GM23338 (cell line): ENCODE measurements around the gene TEX44. TPM values are rescaled to one million over a fixed set of nuclear protein-coding genes. Genes with fewer than 3 reads are reported as not detected.
A peak's percentile ranks its signal among the peaks of the same experiment; 100 is the strongest.

Experiments used
- ATAC-seq: fragments of 200-7000 bp; cut with Tn5 transposase; 3 replicates; pipeline ENCODE4 v1.9.1; 2020
- DNase-seq: peaks from one replicate; pipeline ENCODE4 v3.0.0-alpha.2; 2015; ENCODE audit warnings: low spot score
- H2AFZ ChIP-seq: fragments of 200-600 bp; sonication (generic); 2 replicates; pipeline ENCODE4 v1.8.0; 2016; ENCODE audit warnings: antibody characterized with exemption, mild to moderate bottlenecking, moderate library complexity
- H3F3A ChIP-seq: fragments of 200-600 bp; sonication (generic); replicated peaks from 2 replicates; pipeline ENCODE4 v1.8.0; 2017; ENCODE audit warnings: antibody characterized with exemption, mixed run types, low read depth
- H3K27ac ChIP-seq: fragments of 200-600 bp; sonication (generic); 2 replicates; pipeline ENCODE4 v1.6.1; 2016; ENCODE audit warnings: low read depth
- H3K27me3 ChIP-seq: fragments of 200-600 bp; sonication (generic); 2 replicates; pipeline ENCODE4 v1.8.0; 2016; ENCODE audit warnings: mild to moderate bottlenecking, mixed run types, moderate library complexity; ENCODE audit not compliant: insufficient read depth
- H3K36me3 ChIP-seq: fragments of 200-600 bp; sonication (generic); 2 replicates; pipeline ENCODE4 v1.8.0; 2016; ENCODE audit warnings: mild to moderate bottlenecking; ENCODE audit not compliant: insufficient read depth
- H3K4me1 ChIP-seq: fragments of 200-600 bp; sonication (generic); 2 replicates; pipeline ENCODE4 v1.8.0; 2016; ENCODE audit warnings: mild to moderate bottlenecking, moderate library complexity; ENCODE audit not compliant: insufficient read depth
- H3K4me2 ChIP-seq: fragments of 200-600 bp; sonication (generic); 2 replicates; pipeline ENCODE4 v1.7.1; 2017; ENCODE audit warnings: mixed run types
- H3K4me3 ChIP-seq: fragments of 200-600 bp; sonication (generic); 2 replicates; pipeline ENCODE4 v1.6.1; 2016; ENCODE audit warnings: mixed run types
- H3K79me2 ChIP-seq: fragments of 200-600 bp; sonication (generic); replicated peaks from 2 replicates; pipeline ENCODE4 v1.8.0; 2017; ENCODE audit warnings: mild to moderate bottlenecking; ENCODE audit not compliant: insufficient read depth
- H3K9me2 ChIP-seq: fragments of 200-600 bp; sonication (generic); 2 replicates; pipeline ENCODE4 v1.8.0; 2017; ENCODE audit not compliant: insufficient read depth
- H4K20me1 ChIP-seq: fragments of 200-600 bp; sonication (generic); replicated peaks from 2 replicates; pipeline ENCODE4 v1.8.0; 2017; ENCODE audit warnings: mild to moderate bottlenecking; ENCODE audit not compliant: insufficient read depth
- H3K27ac Mint-ChIP-seq: 2 replicates; pipeline ENCODE4 v1.8.0; 2020; ENCODE audit warnings: inconsistent platforms, mild to moderate bottlenecking, moderate library complexity, mixed read lengths
- H3K27me3 Mint-ChIP-seq: 3 replicates; pipeline ENCODE4 v1.8.0; 2022; ENCODE audit warnings: low read depth, mild to moderate bottlenecking, moderate library complexity, mixed read lengths, inconsistent platforms; ENCODE audit not compliant: insufficient read depth, poor library complexity
- H3K36me3 Mint-ChIP-seq: 3 replicates; pipeline ENCODE4 v1.8.0; 2021; ENCODE audit warnings: low read depth, mild to moderate bottlenecking, inconsistent platforms, moderate library complexity, mixed read lengths
- H3K4me1 Mint-ChIP-seq: 3 replicates; pipeline ENCODE4 v1.8.0; 2020; ENCODE audit warnings: mild to moderate bottlenecking, inconsistent platforms, mixed read lengths
- H3K4me3 Mint-ChIP-seq: 3 replicates; pipeline ENCODE4 v1.8.0; 2021; ENCODE audit warnings: moderate library complexity, mild to moderate bottlenecking, inconsistent platforms, mixed read lengths
- H3K9me3 Mint-ChIP-seq: 3 replicates; pipeline ENCODE4 v1.8.0; 2020; ENCODE audit warnings: moderate library complexity, mild to moderate bottlenecking, inconsistent platforms, mixed read lengths
- CREB1 ChIP-seq: fragments of 250-450 bp; sonication (Bioruptor Pico); IDR thresholded peaks from 2 replicates; pipeline ENCODE4 v1.5.0; 2020; ENCODE audit warnings: low read depth, mild to moderate bottlenecking, moderate library complexity
- CTCF ChIP-seq, 2 experiments: fragments of 200-600 bp in 1 of 2; sonication (generic) in 1 of 2; conservative IDR thresholded peaks; 2 replicates each; pipeline versions ENCODE4 v1.5.1 to v1.6.1; 2016 to 2017; ENCODE audit warnings: antibody characterized with exemption in 2 of 2, low read depth in 2 of 2, mild to moderate bottlenecking in 2 of 2, moderate library complexity in 1 of 2
- JUNB ChIP-seq: IDR thresholded peaks from one replicate; pipeline ENCODE4 v1.6.1; 2016; ENCODE audit warnings: antibody characterized with exemption; ENCODE audit not compliant: unreplicated experiment
- NANOG ChIP-seq: IDR thresholded peaks from 2 replicates; pipeline ENCODE4 v1.6.1; 2016; ENCODE audit warnings: antibody characterized with exemption, borderline replicate concordance
- POLR2AphosphoS5 ChIP-seq: IDR thresholded peaks from 2 replicates; pipeline ENCODE4 v1.6.1; 2016; ENCODE audit warnings: antibody characterized with exemption, low read depth
- STAT1 ChIP-seq: IDR thresholded peaks from one replicate; pipeline ENCODE4 v1.6.1; 2016; ENCODE audit warnings: antibody characterized with exemption; ENCODE audit not compliant: unreplicated experiment
- ZNF331 ChIP-seq: fragments of 250-450 bp; sonication (Bioruptor Pico); IDR thresholded peaks from 2 replicates; pipeline ENCODE4 v1.5.0; 2020; ENCODE audit warnings: low read depth, mild to moderate bottlenecking, moderate library complexity
- polyA plus RNA-seq: library from polyadenylated mRNA; unstranded; fragments of >200 nt; fragmentation: Nextera tagmentation; extraction: Ambion mirVana; gene quantifications from 2 replicates; pipeline ENCODE4 v1.2.1, GENCODE V29; 2016
- total RNA-seq: library from RNA; depleted of rRNA; stranded (reverse); fragments of >200 nt; shearing (Covaris generic); gene quantifications from 2 replicates; pipeline ENCODE4 v1.2.3, GENCODE V29; 2014
- TF ChIP-seq, protein P1 (sequence below): fragments of 250-450 bp; sonication (Bioruptor Pico); IDR thresholded peaks from 2 replicates; pipeline ENCODE4 v1.5.0; 2020; ENCODE audit warnings: mild to moderate bottlenecking, moderate library complexity

The TEX44 gene
- total and polyA plus RNA-seq, 2 experiments from 2014 or later: not detected

DNA sequence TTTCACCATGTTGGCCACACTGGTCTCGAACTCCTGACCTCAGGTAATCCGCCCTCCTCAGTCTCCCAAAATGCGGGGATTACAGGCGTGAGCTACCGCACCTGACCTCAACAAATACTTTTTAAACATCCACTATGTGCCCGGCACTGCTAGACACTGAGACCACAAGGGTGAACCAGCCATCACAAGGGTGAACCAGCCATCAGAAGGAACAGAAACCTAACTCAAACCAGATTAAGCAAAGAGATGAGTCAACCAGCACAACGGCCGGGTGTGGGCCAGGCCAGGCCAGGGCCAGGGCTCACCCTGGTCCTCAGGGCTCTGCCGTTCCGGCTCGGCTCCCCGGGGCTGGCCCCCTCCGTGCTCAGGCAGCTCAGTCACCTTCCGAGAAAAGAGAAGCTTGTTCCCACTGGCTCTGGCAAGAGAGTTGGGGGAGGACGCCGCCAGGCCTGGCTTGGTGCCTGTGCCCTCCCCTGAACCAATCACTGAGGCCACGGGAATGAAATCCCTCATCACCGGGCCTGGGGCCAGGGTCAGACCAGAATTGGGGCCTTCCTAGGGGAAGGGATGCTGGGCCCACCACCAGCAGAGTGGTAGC is 4.4 kb downstream of the TEX44 start (continued):
- TF ChIP-seq, protein P1, sequence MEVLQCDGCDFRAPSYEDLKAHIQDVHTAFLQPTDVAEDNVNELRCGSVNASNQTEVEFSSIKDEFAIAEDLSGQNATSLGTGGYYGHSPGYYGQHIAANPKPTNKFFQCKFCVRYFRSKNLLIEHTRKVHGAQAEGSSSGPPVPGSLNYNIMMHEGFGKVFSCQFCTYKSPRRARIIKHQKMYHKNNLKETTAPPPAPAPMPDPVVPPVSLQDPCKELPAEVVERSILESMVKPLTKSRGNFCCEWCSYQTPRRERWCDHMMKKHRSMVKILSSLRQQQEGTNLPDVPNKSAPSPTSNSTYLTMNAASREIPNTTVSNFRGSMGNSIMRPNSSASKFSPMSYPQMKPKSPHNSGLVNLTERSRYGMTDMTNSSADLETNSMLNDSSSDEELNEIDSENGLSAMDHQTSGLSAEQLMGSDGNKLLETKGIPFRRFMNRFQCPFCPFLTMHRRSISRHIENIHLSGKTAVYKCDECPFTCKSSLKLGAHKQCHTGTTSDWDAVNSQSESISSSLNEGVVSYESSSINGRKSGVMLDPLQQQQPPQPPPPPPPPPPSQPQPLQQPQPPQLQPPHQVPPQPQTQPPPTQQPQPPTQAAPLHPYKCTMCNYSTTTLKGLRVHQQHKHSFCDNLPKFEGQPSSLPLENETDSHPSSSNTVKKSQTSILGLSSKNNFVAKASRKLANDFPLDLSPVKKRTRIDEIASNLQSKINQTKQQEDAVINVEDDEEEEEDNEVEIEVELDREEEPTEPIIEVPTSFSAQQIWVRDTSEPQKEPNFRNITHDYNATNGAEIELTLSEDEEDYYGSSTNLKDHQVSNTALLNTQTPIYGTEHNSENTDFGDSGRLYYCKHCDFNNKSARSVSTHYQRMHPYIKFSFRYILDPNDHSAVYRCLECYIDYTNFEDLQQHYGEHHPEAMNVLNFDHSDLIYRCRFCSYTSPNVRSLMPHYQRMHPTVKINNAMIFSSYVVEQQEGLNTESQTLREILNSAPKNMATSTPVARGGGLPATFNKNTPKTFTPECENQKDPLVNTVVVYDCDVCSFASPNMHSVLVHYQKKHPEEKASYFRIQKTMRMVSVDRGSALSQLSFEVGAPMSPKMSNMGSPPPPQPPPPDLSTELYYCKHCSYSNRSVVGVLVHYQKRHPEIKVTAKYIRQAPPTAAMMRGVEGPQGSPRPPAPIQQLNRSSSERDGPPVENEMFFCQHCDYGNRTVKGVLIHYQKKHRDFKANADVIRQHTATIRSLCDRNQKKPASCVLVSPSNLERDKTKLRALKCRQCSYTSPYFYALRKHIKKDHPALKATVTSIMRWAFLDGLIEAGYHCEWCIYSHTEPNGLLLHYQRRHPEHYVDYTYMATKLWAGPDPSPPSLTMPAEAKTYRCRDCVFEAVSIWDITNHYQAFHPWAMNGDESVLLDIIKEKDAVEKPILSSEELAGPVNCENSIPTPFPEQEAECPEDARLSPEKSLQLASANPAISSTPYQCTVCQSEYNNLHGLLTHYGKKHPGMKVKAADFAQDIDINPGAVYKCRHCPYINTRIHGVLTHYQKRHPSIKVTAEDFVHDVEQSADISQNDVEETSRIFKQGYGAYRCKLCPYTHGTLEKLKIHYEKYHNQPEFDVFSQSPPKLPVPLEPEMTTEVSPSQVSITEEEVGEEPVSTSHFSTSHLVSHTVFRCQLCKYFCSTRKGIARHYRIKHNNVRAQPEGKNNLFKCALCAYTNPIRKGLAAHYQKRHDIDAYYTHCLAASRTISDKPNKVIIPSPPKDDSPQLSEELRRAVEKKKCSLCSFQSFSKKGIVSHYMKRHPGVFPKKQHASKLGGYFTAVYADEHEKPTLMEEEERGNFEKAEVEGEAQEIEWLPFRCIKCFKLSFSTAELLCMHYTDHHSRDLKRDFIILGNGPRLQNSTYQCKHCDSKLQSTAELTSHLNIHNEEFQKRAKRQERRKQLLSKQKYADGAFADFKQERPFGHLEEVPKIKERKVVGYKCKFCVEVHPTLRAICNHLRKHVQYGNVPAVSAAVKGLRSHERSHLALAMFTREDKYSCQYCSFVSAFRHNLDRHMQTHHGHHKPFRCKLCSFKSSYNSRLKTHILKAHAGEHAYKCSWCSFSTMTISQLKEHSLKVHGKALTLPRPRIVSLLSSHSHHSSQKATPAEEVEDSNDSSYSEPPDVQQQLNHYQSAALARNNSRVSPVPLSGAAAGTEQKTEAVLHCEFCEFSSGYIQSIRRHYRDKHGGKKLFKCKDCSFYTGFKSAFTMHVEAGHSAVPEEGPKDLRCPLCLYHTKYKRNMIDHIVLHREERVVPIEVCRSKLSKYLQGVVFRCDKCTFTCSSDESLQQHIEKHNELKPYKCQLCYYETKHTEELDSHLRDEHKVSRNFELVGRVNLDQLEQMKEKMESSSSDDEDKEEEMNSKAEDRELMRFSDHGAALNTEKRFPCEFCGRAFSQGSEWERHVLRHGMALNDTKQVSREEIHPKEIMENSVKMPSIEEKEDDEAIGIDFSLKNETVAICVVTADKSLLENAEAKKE (CRISPR knock-in tag): no peak
- TF ChIP-seq CREB1 (CRISPR knock-in tag): no peak
- TF ChIP-seq NANOG: no peak
- no peak for TF ChIP-seq POLR2AphosphoS5
- TF ChIP-seq ZNF331 (CRISPR knock-in tag): no peak

DNA sequence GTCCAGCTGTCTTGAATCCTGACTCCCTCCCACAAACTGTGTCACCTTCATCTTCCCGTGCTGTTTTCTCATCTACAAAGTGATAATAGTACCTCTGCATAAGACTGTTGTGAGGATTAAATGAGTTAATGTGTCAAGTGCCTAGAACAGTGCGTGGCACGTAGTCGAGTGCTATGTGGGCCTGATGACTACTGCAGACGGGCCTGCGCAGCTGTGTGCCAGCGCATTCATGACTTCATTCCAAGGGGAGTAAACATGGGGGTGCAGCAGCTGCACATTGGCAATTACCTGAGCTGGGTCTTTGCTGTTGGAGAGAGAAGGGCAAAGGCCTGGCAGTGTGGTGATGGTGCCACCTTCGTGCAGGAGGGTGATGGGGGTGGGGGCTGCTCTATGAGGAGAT is 5.0 kb downstream of the TEX44 start:
- no peak overlapping the region for H3K4me3 ChIP-seq
- peaks cover 20% of the 10 kb centered on the region for H3K27me3 Mint-ChIP-seq
- 0 out of 2 replicates have a peak, but pooled peaks cover 4% of the 10 kb centered on the region for H3F3A ChIP-seq
- no peaks in the 10 kb centered on the region for H3K36me3 Mint-ChIP-seq
- no peak overlapping the region for H3K4me3 Mint-ChIP-seq
- H4K20me1 ChIP-seq: no peaks in the 10 kb centered on the region
- H3K4me1 ChIP-seq: peaks cover 6% of the 10 kb centered on the region; the same call in 1 of the 2 replicates
- no peaks in the 10 kb centered on the region for H3K27me3 ChIP-seq
- no peaks in the 10 kb centered on the region for H3K79me2 ChIP-seq
- H3K27ac ChIP-seq: no peak overlapping the region
- no peaks in the 10 kb centered on the region for H3K9me2 ChIP-seq
- 0 out of 2 replicates have a peak overlapping the region, but pooled peaks have one; percentile 18 for H2AFZ ChIP-seq
- no peaks in the 10 kb centered on the region for H3K36me3 ChIP-seq
- no peak overlapping the region for H3K4me2 ChIP-seq
- ATAC-seq (no peak), DNase-seq (no peak)
- peaks cover 9% of the 10 kb centered on the region for H3K4me1 Mint-ChIP-seq
- no peaks in the 10 kb centered on the region for H3K9me3 Mint-ChIP-seq
- H3K27ac Mint-ChIP-seq: no peak overlapping the region
- TF ChIP-seq, protein P1 (CRISPR knock-in tag): no peak
- TF ChIP-seq JUNB (no peak), CTCF (conservative IDR thresholded peaks at IDR 0.05; ENCODE audit: low read depth in 2 of 2) (no peak), STAT1 (no peak)
